CD4-positive, alpha-beta T cell treated with Interleukin-12 subunit alpha and Interleukin-12 subunit beta, for 1 hour (primary cell): ENCODE measurements around the gene TLN1.

ENCODE experiments used
- DNase-seq: peaks from one replicate; pipeline ENCODE4 v3.0.0-alpha.2; 2020

TLN1 gene

DNA sequence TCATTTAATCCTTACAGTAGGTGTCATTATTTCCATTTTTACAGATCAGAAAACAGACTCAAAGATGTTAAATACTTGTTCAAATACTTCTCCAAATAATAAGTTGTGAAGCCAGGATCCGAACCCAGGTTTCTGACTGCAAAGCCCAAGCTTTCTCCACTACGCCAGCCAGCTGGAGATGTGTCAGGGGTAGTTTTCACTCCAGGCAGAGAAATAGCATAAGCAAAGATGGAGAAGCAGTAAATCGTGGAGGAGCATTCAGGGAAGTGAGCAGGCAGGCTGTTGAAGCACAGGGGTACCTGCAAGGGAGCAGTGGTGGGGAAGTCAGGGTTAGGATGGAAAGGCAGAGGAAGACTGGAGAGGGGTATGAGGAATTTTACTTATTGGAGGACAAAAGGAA is 2.9 kb downstream of the TLN1 start:
- no peak for DNase-seq

DNA sequence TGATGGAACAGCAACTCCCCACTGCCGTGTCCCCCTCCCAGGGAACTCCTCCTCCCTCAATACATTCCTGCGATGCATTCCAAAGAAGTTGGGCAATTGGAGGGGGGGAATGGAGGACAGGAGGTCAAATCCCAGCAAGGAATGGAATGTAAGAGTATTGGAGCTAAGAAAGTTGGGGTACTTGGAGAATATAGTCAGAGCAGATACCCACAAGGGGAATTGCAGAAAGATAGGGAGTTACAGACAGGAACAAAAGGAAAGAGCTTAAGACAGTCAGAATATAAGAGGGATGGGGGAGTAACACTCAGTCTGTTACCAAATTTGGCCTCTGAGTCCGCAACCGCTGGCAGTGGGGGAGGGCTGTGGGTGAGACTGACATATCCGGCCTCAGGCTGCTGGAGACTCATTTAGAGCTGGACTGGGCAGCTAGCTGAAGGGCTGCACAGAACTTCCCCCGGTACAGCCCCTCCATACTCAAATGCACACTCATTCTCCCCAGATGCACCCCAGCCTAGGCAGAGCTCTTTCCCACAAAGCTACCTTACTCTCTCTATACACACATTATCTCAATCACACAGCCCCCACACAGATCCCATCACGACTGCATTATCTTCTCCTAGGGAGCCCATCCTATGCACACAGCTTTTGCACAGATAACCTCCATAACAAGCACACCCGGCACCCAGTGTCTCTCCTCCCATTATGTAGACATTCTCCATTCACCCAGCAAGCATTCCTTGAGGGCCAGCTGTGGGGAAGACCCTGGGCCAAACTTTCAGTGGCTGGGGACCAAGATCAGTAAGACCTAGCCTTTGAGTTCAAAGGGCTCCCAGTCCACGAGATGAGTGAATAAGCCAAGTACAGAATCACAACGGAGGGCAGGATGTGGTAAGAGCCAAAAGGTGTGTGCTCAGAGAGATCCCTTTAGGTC is 3.7 kb downstream of the TLN1 start:
- DNase-seq: peak; percentile 43

DNA sequence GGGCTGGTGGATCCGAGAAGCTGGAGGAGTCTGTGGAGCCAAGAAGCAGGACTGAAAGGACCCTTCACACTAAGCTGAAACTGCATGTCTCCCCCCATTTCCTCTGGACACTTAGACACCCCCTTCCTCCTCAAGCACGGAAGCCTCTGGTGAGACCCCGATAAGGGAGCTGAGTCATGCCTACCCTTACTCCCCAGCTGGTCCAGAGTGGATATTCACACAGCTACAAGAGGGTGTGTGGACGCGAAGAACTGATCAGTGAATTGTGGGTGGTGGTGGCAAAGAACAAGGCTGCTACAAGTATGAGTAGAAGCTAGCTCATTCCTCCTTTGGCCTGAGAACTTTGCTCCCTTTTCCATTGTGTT is 4.3 kb downstream of the TLN1 start:
- DNase-seq: no peak

DNA sequence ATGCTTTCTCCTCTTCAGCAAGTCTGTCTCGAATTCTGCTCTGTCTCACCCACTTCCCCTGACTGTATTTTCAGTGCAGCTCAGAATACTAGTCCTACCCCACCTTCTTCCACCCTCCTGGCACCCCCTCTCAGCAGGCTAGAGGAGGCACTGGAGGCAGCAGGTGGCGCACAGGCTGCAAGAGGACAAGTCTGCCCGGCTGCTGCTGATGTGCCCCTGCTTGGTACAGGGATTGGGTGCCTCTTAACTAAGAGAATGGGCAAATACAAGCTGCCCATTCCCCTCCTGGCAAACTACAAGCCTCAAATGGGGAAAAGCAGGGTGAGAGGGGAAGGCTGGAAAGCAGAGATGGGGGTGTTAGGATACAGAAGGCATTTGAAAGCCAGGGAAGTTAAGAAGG is 5.1 kb downstream of the TLN1 start:
- DNase-seq: peak; percentile 39

DNA sequence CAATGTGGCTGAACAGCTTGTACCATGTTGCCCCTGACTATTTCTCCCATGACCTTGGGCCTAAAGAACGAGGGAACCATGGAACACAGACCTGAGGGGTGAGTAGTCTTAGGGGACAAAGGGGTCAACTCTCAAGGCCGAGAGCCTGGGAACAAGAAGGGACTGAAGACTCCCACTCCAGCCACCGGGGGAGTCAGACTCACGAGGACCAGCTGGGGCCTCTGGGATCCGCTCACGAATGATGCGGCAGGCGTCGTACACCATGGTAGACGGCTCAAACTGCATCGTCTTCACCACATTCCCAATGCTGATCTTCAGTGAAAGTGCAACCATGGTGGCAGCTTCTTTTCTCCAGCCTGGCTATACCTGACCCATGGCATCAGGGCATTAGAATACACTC is 6.6 kb downstream of the TLN1 start:
- no peak for DNase-seq

DNA sequence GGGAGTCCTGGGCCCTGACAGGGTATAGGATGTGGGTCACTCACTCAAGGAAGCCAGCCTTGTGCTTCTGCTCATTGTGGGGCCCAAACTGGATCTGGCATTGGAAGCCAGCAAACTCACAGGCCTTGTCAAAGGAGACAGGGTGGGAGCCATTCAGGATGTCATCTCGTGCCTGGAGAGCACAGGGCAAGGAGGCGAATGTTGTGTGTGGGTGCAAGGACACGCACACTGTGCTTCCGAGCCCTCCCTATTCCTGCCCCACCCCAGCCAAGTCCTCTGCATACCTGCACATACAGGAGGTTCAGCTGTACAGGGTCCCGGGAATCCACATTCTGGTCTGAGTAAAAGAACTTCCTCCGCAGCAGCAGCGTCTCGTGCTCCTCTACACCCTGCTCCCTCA is 8.1 kb downstream of the TLN1 start:
- no peak for DNase-seq

DNA sequence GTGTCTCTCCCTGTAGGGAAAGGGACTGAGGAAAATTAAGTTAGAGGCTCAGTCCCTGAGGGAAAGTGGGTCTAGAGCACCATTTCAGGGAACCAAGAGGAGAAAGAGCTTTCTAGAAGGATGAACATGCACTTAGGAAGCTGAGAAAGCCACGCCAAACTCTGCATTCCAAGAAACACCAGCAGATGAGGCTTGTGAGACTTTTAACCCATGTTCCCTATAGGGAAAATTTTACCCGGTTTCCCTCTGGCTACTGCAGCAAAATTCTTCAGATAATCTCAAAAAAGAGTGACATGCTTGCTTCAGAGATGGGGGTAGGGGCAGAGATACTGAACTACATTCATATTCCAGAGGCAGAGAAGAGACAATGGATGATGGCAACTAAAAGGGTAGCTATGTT is 8.6 kb downstream of the TLN1 start:
- DNase-seq: no peak

DNA sequence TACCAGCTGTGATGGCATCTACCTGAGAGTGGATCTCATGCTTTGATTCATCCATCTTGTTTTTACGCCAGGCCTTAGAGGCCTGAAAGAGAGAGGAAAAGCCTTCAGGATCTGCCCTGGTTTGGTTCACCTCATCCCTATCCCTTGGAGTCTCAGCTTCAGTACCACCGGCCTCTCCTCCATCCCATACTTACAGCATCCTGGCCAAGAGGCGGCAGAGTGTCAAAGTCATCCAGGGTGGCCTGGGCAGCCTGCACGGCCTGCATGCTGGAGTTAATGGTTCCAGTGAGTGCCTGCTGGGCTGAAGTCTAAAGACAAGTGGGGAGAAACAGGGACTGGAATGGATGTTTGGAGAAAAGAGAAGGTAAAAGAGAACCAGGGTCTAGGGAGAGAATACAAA is 12.4 kb downstream of the TLN1 start:
- DNase-seq: no peak

DNA sequence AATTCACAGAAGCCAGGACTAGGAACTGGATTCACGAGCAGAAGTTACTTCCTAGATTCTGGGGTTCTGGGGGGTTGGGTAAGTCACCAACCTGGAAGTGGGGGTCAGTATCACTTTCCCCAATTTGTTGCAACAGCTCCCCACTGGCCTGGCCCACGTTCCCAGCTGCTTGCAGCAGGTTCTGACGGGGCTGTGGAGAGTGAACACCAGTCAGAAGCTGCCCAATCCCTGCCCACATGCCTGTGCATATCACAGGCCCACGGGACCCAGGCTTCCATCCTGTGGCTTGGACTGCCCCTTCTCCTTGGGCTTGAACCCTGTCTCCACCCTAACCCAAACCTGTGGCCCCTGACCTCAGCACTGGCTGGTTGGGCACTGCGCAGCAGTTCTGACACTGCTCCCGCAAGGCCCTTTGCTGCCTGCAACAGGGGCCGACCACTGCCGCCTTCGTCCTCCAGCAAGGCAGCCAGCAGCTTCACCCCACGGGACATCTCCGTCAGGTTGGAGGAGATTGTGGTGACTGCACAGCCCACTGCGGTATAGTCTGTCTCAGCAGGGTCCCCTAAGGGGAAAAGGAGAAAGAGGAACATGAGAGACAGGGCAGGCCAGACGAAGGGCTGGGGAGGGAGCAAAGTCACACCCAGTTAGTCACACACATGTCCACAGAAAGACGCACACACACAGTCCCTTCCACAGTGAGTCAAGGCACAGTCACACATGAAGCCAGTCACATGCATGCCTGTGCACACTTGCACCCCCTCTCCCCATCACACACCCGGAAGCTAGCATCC is 13.1 kb downstream of the TLN1 start:
- DNase-seq: no peak

DNA sequence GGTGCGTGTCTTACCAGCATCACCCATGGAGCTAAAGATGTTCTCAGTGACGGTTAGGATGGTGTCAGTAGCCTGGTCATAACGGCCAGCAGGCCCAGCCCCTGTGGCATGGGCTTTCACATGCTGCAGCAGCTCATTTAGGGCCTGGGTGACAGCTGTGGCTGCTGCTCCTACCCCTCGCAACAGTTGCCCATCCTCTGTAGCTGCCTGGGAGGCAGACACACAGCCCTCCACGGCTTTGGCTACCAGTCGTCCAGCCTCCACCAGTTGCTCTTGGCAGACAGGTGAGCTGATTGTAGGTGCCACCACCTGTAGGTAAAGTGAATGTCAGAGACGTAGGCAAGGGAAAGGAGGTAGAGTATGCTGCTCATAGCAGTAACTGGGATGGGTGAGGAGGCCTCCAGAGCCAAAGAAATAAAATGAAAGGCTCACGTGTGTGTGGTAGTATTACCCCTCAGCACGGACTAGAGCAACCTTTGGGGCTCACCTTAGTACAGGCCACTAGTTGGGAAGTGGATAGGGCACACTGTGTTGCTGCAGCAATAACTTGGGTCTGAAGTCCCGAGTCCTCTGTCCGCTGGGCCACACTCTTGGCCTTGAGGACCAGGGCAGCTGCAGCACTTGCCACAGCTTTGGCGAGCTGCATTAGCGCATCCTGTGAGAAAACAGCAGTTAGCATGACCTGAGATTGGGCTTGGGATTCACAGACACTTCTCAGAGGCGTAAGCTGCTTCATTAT is 14.7 kb downstream of the TLN1 start:
- DNase-seq: no peak

DNA sequence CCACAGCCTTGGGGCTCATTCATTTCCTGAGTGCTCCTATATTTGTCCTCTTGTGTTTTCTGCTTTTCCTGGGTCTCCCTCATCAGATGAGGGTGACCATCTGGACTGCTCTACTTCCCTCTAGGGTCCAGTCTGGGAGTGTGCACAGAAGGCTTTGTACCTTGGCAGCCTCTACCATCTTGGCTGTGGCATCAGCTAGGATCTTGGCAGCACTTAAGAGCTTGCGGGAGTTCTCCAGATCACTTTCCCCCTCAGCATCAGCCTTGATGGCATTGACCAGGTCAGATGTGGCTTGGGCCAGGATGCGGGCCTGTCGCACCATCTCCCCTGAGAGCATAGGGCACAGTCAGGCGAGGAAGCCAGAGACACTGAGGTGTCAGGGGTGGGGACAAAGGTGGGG is 15.8 kb downstream of the TLN1 start:
- no peak for DNase-seq

DNA sequence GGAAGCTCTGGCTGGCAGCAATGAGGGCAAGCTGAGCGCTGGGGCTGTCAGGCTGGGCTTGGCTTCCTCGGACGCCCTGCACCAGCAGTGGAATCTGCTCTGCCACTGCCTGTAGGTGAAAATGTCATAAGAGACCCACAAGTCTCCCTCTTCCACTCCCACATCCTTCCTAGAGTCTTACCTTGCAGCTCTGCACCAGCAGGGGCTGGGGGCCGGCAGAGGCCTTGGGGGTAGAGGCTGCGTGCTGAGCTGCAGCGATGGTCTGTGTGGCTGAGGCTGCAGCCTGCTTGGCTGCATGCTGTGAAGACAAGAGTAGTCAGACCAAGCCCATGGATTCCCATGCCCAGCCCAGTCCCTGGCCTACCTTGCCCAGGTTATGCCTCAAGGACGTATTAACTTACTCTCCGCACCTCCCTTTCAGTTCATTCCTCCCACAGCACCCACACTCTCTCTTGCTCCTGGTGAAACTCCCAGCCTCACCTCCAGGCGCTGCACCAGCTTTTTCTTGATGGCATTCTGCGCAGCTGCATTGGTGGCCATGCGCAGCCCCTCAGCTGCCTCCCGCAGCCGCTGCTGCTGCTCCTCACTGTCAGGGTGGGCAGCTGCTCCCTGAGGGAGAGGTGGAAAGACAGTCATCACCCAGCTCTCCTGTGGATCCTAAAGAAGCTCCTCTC is 17.3 kb downstream of the TLN1 start:
- DNase-seq: no peak

DNA sequence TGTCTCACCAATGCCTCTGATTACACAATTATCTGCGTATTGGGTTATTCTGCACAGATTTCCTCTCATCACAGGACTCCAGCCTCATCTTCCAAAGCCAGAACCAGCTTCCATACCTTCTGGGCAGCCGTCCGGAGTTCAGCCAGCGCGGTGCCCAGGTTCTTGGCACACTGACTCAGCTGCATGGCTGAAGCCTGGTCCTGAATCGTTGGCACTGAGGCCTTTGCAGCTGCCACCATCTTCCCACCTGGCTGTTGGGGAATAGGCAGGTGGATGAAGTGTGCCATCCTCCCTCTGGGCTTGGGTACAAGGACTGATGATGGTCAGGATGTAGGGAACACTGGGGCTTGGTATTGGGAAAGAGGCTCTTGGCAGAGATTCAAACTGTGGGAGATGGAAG is 17.9 kb downstream of the TLN1 start:
- DNase-seq: no peak

DNA sequence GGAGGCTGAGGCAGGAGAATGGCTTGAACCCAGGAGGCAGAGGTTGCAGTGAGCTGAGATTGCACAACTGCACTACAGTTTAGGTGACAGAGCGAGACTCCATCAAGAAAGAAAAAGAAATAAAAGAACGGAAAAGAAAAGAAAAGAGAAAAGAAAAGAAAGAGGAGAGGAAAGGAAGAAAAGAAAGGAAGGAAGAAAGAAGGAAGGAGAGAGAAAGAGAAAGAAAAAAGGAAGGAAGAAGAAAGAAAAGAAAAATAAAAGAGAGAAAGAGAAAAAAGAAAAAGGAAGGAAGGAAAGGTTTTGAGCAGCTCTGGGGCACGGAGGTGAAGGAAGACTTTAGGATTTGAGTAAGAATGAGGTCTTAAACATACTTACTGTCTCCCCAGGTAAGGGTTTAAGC is 18.4 kb downstream of the TLN1 start:
- DNase-seq: no peak

DNA sequence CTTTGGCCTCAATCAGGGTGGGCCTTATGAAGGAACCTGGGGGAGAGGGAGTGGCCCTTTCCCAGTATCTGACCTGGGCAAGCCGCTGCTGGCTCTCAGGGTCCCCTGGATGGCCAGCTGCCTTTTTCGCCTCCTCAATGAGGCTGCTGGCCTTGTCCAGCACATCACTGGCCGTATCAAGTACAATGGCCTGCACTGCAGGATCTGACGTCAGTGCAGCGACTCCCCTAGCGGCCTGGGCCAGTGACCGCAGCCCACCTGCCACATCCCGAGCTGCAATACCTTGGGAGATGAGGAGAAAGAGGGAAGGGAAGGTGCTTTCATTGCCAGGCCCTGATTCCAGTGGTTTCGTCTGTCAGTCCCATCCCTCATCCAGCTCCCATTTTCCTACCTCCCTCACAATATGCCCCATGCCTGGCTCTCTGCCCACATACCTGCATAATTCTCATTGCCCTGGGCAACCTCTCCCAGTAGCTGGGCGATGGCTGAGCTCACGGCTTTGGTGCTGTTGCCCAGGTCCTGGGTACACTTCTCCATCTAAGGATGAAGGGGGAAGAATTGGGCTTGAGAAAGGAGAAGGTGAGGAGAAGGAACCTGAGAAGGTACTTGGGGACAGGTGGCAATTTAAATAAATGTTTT is 19.1 kb downstream of the TLN1 start:
- DNase-seq: no peak

DNA sequence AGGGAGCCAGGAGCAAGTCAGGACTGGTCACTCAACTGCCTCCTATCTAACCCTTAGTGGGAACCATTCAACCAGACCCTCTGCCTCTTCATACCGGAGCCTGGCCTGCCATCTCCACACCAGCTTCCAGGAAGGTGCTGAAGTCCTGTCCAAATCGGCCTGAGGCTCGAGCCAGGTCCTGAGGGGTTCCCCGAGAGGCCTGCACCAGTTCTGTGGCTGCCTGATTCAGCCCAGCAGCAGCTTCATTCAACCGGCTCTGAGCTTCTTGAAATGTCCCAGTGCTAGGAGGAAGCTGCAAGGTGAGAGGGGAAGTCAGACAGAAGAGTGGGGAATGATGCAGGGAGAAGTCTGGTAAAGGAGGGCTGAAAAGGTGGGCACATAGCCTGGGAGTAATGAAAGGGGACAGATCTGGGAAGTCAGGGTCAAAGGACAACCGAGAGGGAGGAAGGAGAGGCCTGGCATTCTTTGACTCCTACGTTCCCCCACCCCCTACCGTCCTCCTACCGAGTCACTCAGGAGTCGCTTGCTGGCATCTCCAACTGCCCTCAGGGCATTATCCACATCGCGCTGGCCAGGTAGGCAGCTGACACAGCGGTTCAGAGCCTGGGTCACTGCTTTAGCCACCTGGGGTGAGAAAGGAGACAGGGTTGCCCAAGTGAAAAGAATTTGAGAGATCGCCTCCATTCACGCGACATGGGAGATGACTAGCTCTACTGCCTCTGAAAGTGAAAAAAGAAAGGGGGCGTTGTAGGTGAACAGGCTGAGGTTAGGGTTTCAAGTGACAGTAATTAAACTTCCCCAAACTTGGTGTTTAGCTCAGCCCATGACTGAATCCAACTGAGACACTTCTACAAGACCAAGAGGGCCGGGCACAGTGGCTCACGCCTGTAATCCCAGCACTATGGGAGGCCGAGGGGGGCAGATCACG is 20.2 kb downstream of the TLN1 start:
- DNase-seq: no peak

DNA sequence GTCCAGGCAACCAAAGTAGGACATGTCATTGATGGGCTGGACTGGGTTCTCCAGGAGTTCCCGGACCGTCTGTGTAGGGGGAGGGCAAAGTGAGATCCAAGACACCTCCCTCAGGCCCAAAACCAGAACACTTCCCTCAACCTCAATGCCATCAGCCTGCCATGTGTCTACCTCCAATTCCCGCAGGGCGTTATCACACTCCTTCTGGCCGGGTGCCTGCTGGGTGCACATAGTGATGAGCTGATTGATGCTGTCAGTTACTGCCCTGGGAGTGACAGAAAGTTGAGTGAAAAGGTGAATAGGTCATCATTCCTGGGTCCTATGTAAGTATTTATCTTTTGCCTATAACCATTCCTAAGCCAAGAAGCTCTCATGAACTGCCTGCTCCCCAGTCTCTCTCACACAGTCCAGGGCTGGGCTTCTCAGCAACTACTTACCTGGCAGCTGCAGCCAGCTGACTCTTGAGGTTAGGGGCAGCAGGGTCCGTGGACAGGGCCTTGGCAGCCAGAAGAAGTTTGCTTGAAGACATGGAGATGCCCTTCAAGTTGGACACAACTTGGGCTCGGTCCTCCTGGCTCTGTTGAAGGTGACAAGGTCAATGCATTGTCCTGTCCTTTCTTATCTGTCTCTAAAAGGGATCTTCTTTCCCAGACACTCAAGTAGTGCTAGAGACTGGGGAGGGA is 21.0 kb downstream of the TLN1 start:
- DNase-seq: no peak

DNA sequence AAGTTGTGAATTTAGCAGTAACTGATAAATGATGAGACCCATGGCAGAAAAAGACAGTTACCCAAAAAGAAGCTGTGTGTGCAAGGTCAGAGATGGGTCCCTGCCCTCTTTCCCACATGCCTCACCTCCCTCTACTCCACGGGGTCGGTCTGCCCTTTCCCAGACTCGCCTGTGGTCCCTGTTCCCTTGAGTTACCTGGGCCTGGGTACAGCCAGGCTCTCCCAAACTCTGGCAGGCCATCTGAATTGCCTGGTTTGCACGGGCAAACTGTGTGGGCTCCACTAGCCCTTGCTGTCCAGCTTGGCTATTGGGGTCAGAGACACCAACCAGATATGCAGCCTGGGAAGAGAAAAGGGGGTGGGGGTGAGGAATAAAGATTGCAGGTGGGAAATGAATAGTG is 23.8 kb downstream of the TLN1 start:
- no peak for DNase-seq

DNA sequence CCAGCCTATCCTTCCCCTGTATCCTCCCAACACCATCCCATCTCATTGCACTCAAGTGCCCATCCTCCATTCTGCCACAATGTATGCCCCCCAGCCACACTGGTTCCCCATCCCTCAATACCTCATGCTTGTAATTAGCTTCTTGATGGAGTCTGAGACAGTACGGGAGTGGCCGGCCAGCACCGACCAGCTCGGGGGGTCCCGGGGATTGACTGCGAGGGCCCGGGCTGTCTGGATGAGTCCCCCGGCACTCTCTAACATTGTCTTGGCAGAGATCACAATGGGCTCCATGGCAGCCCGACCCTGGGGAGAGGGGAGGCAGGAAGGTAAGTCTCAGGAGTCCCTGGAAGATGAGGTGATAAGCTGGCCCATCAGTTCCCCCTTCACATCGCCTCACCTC is 25.0 kb downstream of the TLN1 start:
- DNase-seq: no peak

DNA sequence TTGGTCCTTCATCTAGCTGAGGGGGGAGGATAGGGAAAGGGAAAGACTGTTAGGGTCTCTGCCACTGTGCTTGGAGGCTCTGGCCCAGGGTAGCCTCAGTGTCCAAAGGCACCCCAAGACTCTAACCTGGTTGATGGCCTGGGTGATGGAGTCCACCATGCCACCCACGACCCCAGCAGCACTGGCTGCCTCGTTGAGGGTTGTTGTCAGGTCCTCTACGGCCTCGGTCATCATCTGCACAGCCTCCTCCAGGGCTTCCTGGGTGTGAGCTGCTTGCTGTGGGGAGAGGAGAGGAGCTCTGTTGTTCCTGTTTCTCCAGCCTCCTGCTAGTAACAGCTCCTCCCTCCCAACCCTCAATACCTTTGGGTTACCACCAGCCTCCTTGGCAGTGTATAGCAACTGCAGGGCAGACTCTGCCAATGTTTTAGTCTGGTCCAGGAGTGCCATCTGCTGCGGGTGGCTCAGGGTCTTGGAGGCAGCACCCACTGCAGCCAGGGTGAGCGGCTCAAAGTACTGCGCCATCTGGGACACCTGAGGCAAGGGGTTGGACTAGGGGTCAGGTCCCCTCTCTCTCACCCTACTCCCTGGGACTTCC is 26.1 kb downstream of the TLN1 start:
- DNase-seq: no peak
